Erythroblast (primary cell): ENCODE measurements around the gene IL22RA1.

Source experiments
- DNase-seq, 2 experiments: peaks; one replicate each; lab custom pipeline; 2025; lab: John Stamatoyannopoulos, UW
- GATA1 ChIP-seq: IDR thresholded peaks from 2 replicates; pipeline ENCODE4 v1.6.1; 2011; ENCODE audit warnings: low read depth, mild to moderate bottlenecking, control low read depth, low read length, moderate library complexity
- POLR2A ChIP-seq: IDR thresholded peaks from 2 replicates; pipeline ENCODE4 v1.6.1; 2011; ENCODE audit warnings: mild to moderate bottlenecking, low read length

IL22RA1 gene

DNA sequence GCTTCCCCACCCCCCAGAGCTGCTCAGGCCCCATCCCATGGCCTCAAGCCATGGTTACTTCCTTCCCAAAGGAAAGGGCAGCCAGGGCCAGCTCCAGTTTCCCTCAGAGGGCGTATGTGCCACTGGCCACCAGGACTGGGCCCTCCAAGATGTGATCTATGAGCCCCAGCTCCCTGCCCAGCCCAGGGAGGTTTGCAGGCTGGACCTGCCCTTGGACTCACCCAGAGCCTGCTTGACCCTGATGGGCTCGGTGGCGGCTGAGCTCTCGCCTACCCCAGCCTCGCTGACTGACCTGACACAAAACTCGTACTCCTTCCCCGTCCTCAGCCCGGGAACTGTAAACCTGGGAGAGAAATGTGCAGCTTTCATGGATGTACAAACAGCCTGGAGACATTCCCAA is 60.6 kb downstream of the IL22RA1 start:
- TF ChIP-seq GATA1, result no peak
- no peak for TF ChIP-seq POLR2A
- DNase-seq, result no peak

DNA sequence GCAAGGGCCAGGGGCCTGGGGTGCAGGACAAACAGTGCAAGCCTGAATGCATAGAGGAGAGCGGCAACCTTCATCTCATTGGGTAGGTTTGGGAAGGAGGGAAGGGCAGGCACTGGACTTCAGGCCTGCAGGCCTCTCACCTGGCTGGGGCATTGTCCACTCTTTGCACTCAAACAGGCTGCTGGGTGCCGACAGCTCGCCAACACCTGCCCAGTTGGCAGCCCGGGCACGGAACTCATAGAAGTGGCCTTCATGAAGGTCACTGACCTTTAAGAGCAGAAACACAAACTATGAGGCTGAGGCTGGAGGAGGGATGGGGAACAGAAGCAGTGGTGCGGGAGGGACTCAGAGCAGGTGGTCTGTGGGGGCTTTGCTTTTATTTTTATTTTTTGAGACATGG is 61.8 kb downstream of the IL22RA1 start:
- no peak for DNase-seq
- TF ChIP-seq POLR2A, result no peak
- TF ChIP-seq GATA1, result no peak

DNA sequence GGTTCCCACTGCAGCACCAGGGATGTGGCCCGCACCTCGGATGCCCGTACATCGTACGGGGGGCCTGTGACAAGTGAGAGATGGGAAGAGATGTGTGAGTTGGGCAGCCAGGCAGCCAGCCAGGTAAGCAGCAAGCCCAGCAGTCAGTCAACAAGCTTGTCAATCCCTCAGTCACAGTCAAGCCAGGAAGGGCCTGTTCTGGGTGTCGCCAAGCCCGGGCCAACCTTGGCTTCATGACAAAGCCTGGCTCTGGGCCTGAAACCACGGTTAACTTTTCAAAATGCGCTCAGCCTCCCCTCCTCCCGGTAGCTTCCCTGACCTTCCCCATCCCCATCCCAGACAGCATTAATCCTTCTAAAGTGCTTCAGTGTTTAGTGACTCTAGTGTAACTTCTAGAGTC is 62.8 kb downstream of the IL22RA1 start:
- TF ChIP-seq GATA1 (no peak), POLR2A (no peak)

DNA sequence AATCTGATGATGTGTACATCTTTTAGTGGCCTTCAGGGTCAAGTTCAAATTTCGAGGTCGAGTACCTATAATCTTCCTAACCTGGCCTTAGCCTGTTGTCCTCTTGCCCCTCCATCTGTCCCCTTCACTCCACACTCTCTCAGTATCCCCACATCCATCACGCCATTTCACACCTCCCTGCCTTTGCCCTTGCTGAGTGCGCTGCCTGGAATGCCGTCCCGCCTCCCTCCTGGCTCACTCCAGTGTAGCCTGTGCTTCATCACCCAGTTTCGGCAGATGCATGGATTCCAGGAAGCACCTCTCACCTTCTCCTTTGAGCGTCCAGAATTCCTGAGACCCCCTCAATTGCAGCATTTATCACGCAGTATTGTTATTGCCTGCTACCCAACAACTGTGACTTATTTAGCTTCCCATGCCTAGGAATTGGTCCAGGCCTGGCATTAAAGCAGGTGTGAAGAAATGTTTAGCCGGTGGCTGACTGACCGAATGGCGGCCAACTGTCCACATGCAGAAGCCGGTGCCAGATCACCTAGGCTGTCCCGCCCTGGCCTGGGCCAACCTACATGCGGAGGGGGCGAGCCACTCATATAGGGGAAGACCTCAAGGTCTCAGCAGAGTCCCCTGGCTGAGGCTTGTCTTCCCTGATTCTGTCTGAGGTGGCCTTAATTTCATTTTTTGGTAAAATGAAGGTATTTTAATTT is 65.5 kb downstream of the IL22RA1 start:
- no peak for DNase-seq
- TF ChIP-seq GATA1, result no peak
- TF ChIP-seq POLR2A, result no peak

More for the DNA sequence above, 62.8 kb downstream of the IL22RA1 start:
- no peak for DNase-seq

DNA sequence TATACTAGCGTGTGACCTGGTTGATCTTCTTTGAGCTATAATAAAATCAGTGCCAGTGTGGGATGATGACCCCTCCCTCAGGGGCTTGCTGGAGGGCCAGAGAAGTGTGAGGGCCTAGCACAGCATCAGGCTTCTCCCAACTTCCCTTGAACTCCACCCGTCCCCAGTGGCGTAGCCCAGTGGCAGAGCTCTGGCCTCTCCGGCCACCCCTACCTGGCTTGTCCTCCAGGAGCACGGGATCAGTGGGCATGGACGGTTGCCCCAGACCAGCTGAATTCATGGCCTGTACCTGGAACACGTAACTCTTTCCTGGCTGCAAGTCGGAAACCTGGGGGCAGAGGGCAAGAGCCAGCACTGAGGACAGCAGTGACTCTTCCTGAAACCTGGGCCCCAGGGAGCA is 67.0 kb downstream of the IL22RA1 start:
- TF ChIP-seq GATA1 (no peak), POLR2A (no peak)
- DNase-seq, result no peak

DNA sequence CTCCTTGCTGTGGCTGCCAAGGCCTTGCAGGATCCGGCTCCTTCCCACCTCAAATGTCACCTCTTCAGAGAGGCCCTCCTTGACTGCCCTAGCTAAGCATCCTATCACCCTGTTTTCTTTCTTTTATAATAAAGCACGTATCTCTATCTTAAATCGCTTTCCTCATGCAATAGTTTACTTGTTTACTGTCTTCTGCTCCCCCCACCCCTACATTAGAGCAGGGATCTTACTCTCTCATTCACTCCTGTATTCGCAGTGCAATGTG is 67.4 kb downstream of the IL22RA1 start:
- TF ChIP-seq POLR2A, result no peak
- TF ChIP-seq GATA1, result no peak
- no peak for DNase-seq

DNA sequence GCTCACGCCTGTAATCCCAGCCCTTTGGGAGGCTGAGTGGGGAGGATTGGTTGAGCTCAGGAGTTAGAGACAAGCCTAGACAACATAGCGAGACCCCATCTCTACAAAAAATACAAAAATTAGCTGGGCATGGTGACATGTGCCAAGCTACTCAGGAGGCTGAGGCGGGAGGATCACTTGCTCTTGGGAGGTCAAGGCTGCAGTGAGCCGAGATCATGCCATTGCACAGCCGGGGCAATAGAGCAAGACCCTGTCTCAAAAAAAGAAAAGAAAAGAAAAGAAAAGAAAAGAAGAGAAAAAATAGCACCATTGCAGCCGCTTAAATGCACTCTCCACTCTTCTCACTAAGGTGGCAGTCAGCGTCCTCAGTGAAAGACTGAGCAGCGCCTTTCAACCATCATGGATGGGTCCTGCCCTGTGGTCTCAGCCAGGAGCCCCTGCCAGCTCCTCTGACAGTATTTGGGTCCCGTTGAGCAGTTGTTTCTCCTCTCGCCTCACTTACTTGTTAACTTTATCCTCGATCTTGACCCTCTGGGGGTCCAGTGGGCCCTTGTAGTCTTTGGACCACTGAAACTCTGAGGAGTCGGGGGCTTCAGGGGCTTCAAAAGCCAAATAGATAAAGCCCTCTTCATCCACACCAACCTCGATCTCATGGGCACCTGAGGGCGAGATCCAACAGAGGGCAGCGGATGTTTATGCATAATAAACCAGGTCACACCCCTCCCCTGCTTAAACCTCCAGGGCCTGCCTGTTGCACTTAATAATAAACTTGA is 67.9 kb downstream of the IL22RA1 start:
- DNase-seq, result no peak
- TF ChIP-seq POLR2A (no peak), GATA1 (no peak)

DNA sequence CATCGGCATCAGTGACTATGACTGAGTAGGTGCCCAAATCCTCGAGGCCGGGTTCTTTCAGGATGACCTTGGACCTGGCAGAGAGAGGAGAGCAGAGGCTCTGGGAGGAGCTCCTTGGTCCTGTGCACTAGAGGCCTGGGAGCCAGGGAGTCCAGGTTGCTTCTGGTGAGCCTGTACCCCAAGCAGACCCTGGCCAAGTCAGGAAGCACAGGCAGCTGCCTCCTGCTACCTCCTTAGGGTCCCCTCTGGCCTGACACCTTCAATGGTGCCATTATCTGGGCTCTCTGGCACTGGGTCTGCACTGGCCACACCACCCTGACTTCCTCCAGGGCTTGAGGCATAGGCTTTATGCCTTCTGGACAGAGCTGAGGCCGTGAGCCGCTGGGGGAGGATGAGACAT is 68.7 kb downstream of the IL22RA1 start:
- TF ChIP-seq GATA1 (no peak), POLR2A (no peak)
- no peak for DNase-seq

DNA sequence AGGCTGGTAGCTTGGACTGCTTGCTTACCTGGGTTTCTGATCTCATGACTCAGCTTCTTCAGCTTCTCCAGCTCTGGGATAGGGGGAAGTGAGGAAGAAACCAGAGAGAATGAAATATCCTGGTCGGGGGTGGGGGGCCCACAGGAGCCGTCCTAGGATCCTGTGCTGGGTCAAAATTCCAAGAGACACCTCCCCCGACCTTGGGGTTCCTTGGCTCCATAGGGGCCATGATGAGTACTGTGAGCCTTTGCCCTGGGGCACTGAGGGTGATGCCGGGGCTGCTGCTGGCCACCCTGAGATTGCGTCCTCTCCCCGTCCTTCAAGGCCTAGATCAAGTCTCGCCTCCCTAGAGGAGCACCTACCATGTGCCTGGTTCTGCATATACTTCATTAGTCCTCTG is 71.0 kb downstream of the IL22RA1 start:
- DNase-seq, result no peak
- TF ChIP-seq POLR2A, result no peak
- no peak for TF ChIP-seq GATA1

DNA sequence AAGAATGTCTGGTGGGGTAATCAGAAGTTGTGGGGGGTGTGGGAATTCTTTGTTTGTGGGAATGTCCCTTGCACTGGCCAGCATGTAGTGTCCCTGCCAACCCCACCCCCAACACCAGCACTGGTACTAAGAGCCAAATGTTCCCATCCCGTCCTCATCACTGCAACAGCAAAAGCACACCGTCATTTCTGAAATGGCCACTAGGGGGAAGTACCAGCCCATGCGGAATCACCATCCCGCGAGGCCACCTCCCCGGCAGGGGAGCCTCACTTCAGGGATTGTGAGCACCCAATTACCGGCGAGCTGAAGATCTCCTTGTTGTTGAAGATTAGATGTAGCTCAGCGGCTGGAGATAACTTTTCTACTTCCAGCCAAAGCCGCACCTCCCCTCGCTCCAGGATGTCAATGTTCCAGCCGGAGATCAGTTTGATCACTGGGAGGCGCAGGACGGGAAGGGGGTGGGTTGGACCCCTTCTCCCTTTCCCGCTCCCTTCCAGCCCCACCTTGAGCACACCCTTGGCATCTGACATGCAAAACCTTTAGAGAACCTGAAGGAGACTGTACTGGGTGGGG is 72.0 kb downstream of the IL22RA1 start:
- TF ChIP-seq POLR2A, result no peak
- no peak for TF ChIP-seq GATA1
- DNase-seq, result peak in 1 of 2 experiments; percentile 78

DNA sequence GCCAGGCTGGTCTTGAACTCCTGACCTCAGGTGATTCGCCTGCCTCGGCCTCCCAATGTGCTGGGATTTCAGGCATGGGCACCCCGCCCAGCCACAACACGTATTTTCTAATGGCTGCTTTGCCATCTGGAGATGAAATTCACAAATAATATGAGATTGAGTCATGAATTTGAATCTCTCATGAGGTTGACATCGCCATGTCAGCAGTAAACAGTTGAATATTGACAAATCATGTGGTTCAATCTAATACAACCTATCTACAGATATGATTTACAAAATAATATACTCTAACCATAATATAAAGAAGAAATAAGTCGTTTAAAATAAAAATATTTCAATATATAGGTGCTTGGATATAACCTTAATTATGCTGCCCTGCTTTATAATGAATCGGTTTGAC is 73.1 kb downstream of the IL22RA1 start:
- no peak for DNase-seq

More for the DNA sequence above, 73.1 kb downstream of the IL22RA1 start:
- TF ChIP-seq GATA1 (no peak), POLR2A (no peak)
